ENCODE results near the gene ACTN1.
"Not testable (repeated sequence)": the region's sequence is repeated elsewhere in the genome, so short reads cannot be mapped to it uniquely, and the experiment has no call there.

The ACTN1 gene

DNA sequence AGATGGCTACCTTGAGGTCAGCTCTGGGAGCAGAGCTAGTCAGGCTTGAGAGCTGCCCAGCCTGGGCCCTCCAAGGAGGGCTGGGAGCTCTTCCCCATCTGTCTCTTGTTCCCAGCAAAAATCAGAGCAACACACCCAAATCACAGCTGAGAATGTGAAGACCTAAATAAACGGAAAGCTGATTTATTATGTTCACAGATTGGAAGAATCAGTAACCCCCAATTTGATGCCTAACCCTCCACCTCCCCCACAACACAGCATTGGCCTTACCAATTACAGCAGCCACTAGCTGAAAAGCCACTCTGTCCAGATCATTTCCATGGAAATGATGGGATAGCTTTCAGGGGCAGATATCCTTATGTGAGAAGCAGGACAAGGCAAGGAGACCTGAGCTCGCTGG lies 7.1 kb upstream of the ACTN1 start:
- no peak for DNase-seq

DNA sequence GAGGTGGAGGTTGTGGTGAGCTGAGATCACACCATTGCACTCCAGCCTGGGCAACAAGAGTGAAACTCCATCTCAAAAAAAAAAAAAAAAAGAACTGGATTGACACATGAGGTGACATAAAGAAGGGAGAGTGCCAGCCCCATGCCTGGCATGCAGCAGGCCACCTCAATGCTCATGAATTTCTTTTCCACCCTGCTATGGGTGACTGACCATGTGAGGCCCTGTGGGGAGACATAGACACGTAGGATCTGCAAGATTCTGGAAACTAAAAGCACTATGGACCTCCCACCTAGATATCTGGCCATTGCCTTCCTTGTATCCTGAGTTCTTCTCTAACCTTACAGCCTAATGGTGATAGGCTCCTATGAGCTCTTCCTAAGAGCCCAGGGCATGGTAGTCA lies 5.6 kb upstream of the ACTN1 start:
- no peak for DNase-seq

DNA sequence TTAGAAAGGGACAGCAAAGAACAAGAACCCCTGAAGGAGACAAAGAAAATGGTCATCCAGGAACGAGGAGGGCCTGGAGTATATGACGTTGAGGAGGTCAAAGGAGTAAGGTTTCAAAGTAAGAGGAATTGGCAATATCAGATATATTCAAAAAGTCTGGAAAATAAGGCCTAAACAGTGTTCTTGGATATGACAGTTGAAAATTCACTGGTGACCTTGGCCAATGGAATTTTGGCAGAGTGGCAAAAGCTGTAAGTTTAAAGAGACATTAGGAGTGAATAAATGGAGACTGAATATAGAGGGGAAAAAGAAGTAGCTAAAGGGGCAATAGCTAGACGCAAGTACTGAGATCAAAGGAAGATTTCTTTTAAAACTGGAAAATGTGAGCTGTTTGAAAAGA lies 4.1 kb upstream of the ACTN1 start:
- no peak for DNase-seq

DNA sequence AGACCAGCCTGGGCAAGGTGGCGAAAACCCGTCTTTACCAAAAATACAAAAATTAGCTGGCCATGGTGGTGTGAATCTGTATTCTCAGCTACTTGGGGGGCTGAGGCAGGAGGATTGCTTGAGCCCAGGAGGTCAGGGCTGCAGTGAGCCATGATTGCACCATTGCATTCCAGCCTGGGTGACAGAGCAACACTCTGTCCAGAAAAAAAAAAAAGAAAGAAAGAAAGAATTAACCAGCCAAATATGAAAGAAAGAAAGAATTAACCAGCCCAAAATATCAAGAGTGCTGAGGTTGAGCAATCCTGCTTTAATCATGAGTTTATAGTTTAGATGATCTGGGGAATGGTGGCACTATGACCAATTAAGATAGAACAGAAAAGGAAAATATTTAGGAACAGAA lies 3.5 kb upstream of the ACTN1 start:
- DNase-seq: no peak

DNA sequence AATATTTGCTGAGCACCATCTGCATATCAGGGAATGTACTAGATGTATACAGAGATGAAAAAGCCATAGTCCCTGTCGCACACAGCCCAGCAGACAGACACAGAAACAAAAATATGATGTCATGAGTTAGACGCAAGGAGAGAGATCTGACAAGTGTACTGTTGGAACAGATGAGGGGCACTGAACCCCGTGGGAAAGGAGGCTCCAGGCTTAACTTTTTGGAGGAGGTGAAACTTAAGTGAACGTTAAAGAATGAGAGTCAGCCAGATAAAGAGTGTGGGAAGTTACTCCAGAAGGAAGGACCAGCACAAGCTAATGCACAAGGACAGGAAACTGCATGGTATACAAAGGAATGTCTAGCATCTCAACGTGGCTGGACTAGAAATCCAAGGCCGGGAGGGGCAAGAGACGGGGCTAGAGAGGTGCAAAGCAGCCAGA lies 2.5 kb upstream of the ACTN1 start:
- DNase-seq: no peak

DNA sequence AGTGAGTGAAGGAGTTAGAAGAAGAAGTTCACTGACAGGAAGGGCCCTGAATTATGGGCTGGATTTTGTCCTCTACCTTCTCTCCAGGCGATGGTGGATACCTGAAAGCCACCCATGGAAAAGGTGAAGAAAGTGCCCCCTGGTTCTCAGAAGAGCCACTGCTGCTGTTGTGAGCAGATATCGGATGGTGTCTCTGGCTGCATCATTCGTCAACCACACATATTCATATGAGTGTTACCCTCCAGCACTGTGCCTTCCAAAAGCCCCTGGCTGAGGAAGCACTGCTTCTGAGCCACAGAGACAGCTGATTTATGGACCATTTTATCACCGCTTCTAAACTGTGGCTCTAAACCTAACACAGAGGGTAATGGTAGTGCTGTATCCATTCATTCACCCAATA lies 2.0 kb upstream of the ACTN1 start:
- no peak for DNase-seq

DNA sequence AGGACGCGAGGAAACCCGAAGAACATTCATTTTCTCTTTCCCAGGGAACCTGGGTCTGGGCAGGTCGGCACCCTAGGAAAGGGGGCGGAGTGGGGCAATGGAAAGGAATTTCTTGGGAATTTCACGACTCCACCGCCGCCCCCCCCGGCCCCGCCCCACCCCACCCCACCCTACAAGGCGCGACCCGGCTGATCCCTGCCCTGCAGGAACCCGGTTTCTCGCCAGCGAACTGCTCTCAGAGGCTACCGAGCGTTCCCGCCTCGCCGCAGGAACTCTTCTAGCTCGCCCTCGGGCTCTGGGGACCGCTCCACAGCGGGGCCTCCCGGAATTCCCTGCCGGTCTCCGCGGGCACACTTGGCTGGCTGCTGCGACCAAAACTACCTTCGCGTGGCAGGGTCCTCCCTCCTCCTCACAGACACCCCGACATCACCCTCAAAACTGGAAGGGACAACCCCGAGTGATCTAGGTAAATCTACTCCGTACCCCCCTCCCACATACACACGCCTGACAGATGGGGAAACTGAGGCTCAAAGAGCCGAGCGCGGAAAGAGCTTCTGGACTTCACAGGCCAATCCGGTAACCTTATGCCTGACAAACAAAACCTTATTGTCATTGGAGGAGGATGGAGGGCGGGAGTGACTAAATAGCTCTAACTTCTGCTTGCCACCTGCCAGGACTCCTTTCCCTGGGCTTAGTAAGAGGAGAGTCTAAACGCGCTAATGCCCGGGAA lies 785 bp upstream of the ACTN1 start:
- peak; percentile 73 for DNase-seq

DNA sequence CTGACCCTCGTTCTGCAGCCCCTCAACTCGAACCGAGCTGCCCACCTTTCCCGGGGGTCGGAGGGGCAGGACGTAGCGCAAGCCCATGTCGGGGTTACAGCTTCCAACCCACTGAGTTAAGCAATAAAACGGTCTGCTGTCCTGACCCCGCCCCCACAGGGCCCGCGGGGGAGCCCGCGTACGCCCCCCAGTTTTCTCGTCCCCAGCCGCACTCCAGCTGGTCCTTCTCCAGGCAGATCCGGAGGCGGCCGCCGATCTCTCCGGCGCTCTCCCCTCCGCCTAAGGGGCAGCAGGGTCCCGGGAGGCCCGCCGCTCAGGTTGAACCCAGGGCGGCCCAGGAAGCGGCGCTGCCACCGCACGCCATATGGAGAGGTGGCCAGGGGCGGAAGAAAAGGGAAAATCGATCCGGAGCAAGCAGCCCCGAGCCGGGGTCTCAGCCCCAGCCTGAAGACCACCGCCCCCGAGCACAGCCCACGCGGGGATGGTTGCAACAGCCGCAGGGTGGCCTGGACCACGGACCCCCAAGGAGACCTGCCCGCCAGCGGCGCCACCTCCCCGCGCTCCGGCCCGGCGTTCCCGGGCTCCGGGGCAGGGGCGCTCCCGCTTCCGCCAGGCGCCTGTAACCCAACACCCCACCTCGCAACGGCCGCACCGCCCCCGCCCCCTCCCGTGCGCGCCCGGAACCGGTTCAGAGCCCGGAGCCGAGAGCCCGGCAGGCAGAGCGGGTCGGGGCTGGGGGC lies 760 bp downstream of the ACTN1 start:
- no peak for DNase-seq

DNA sequence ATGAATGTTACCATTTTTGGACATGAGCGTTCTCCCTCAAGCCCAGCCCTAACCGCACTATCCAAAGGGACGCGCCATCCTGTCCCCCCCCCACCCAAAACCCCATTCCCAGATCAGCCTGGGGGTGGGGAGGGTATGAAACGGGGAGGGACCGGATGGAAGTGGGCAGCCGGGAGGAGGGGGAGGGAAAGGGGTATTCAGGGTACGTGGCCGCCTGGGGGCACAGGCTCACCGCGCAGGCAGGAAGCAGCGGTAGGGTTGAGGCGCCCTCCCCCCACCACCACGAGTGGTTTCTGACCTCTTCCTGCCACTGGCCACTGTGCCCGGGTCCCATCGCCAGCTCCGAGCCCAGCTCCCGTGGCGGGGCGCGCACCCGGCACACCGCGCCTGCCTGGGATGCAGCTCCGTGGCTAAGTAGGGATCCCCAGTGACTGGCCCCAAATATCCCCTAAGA lies 1.4 kb downstream of the ACTN1 start:
- peak; percentile 87 for DNase-seq

DNA sequence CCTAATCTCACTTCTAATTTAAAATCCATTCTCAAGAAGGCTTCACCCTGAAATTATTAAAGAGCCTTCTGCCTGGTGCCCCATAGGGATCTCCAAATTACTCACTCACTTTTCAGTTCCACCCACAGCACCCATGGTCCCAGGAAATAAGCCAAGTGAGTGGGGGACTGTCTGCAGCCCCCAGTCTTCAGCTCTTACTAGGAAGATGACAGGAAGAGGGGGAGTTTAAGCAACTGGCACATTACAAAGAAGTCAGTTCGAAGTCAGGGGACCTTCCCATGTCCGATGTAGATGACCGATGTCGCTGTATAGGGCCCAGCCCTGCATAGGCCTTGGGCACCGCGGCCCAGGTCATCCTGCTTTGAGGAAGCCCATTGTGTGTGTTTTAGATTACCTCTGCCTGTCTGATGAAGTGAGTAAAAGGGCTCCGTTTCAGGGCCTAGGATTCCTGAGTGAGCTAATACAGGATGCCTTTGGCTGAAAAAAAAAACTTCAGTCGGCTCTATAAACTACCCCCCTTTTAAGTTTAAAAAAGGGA lies 1.9 kb downstream of the ACTN1 start:
- no peak for DNase-seq

DNA sequence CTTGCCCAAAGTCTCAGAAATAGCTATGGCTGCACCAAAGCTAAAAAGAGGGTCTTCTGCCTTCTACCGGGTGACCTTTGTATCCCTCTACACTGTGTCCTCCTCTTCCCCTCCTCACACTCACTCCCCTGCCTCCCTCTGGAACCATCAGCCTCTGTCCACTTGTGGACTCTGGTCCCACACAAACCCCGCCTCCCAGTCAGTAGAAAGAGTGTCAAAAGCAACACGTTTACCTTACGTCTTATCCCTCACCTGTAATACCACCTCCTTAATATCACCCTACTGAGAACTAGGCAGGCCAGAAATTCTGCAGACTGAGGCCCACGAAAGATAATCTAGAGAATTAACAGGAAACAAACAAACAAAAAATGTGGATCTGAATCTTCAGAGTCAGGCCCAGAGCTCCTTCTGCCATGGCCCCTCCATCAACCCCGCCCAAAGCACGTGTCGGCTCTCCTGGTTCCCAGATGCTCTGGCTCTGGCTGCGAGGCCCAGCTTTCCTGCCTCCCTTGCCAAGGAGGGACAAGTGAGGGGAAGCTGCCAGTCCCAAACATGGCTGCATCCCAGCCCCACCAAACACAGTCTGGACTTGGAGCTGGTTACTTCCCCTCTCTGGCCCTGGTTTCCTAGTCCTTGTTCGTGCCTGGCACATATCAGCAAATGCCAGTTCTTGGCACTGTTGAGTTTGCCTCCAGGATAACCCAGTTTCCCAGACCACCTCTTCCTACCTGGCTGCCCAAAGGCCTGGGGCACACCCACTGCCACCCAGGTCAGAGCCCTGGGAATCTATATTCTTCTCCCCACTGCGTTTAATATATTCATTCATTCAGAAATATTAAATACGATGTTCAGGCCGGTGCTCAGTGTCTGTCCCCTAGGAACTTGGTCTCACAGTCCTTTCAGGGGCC lies 2.7 kb downstream of the ACTN1 start:
- no peak for DNase-seq

DNA sequence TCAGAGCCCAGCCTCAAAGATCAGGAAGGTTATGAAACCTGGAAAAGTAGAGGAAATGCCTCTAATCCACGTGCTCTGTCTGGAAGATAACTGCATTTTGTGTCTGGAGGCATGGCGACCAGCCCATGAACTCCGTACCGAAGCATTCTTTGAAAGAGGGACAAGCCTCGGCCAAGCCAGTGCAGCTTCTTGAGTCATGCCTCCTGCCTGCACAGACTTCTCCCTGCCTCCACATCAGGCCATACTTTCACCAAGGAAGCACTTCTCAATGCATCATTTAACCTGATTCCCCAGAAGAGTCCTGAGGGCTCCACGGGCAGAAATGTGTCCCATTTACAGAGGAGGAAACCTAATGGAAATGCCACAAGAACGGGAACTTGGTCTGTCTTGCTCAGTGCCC lies 3.4 kb downstream of the ACTN1 start:
- no peak for DNase-seq

DNA sequence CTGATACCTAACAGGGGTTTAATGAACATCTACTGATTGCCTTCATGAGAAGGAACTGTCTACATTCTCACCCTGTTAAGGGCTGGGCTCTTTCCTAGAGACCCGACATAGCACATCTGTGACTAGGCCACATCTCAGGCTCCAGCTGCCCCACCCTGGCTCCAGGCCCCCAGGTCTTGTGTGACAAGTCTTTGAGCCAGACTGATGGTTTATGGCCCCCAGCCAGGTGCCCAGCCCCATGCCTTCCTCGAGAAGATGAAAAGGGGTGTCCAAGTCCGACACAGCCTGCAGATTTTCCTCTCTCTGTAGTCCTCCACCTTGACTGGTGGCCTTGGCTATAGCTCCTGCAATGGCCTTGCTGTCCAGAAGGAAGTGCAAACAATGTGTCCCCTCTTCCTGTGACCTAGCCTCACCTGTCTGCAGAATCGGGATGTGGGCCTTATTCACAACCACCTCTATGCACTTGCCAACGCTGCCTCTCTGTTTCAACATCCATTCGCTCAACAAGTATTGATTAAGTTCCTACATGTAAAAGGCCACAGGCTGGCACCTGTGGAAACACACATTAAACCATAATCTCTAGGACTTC lies 4.2 kb downstream of the ACTN1 start:
- DNase-seq: no peak

DNA sequence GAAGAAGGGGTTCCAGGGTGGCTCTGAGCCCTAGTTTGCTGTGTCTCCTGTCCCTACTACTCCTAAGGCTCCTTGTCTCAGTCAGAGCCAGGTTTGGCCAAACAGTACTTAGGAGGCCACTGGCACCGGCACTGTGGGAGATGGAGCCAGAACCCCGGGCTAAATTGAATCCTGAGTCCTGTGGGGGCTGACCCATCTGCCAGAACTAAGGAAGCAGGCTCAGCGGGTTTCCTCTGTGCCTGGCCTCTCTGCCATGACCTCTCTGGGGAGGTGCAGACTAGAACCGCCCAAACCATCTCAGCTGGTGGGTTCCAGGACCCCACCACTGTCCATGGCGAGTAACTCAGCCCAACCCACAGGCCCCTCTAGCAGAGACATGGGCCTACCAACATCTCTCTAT lies 5.5 kb downstream of the ACTN1 start:
- no peak for DNase-seq

DNA sequence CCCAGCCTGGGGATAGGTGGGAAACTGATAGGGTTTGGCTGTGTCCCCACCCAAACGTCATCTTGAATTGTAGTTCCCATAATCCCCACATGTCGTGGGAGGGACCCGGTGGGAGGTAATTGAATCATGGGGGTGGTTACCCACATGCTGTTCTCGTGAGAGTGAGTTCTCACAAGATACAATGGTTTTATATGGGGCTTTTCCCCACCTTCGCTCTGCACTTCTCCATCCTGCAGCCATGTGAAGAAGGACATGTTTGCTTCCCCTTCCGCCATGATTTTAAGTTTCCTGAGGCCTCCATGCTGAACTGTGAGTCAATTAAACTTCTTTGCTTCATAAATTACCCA lies 5.9 kb downstream of the ACTN1 start:
- not testable (repeated sequence) for DNase-seq

DNA sequence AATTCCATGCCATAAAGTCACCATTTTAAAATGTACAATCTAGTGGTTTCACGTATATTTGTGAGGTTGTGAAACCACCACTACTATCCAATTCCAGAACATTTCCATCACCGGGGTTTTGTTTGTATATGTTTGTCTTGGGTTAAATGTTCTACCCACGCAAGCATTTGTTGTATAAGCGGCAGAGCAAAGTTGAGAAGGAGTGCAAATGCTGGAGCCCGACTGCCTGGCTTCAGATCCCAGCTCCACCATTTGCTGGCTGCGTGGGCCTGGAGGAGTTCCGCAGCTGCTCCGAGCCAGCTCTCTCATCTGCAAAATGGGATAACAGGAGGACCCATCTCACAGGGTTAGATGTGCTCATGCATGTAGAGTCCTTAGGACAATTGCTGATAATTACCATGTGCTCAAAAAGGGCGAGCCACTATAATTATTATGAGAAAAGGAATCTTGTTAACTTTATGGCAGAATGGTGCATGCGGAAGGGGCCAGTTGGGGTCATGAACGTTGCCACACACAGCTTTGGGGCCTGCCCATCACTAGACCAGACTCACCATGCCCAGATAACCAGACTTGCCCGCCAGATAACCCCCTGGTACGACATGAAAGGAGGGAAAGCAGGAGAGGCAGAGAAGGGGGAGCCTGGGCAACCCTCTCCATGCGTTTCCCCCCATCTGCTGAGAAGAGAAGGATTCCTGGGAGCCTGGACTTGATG lies 6.4 kb downstream of the ACTN1 start:
- DNase-seq: no peak

DNA sequence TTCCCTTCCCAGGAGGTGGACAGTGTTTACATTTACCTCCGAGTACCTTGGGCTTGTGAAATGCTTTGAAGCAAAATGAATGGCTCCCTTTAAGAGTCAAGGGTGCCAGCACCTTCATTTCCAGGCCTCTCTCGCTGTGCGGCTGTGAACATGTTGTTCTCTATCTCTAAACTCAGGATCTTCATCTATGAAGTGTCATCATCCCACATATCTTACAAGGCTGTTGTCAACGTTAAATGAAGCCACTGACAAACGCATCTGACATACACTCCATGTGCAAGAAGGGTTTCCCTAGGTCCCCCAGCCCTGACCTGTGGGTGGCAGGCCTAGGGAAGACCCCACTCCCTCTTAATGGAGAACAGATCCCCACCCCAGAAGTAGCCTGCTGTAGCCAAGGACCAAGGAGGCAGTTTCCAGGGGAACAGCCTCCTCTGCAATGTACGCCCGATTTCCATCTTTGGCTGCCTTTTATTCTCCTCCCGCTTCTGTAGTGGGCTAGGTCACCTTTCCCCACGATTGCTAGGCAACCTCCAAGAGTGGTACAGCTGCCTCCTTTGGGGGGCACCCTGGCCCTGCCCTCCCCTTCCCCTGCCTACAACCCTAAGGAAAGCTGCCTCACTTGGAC lies 7.6 kb downstream of the ACTN1 start:
- DNase-seq: no peak

DNA sequence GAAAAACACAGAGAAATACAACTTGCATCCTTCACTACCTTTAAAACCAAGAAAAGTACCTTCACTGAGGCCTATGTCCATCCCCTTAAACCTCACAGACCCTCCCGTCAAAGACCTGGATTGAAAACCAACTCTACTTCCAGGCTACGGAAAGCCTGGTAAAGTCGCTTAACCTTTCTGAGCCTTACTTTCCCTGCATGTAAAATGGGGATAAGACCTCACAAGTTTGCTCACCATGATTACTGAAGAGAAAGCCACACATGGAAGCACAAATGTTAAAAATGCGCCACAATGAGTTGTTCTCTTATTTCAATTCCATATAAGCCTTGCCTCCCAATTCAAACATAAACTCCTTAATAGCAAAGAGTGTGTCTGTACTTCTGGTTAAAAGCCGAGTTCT lies 8.4 kb downstream of the ACTN1 start:
- no peak for DNase-seq

DNA sequence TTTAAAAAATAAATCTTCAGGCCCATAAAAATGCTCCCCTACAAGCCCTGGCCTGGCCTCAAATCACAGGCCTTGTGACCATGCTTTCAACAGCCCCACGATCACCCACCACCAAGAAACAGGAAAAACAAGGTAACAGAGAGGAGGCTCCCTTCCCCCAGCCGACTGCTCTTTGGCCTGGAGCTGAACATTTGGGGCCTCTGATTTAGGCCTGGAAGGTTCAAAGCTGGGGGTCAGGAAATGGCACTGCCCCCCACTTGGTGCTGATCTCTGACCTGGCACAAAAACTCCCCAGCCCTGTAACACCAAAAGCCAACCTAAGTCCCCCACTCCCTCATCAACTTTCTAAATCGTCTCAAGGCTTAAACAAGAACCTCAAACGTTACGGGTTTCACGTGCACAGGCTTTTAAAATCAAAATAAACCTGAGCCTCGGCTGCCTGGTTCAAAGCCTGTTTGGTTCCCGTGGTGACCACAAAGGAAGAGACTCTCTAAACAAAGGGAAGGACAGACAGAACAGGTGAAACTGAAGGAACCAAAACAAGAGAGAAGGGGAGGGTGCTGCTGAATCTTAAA lies 9.0 kb downstream of the ACTN1 start:
- no peak for DNase-seq

DNA sequence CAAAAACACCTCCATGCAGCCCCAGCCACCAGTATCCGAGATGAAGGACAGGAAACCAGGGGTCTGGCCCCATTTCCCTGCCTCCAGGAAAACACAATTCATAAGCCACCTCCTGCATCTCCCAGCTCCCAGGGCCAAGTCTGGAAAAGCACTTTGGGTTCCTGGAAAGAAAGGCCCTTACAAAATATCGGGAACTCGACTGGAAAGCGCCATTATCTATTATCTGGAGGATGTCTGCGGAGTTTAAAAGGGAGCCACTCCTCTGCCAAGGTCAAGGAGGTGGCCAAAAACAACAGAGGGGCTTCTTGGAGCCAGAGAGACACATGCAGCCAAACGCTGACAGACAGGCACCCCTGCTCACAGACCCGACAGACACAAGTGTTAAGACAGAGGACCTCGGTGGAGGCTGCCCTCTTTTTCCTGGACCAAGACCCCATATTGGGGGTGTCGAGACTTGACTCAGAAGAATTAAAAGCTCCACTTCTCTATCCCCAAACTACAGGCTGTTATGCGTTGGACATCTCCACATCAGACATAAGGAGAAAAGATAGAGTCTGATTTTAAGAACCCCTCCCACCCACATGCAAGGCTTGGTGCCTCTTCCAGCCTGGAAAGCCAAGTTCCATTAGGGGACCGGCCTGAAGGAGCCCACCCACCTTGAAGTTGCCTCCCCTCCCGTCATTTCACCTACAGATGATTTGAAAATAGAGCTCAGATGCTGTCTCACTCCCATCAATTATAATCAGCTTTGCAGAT lies 9.6 kb downstream of the ACTN1 start:
- DNase-seq: no peak

DNA sequence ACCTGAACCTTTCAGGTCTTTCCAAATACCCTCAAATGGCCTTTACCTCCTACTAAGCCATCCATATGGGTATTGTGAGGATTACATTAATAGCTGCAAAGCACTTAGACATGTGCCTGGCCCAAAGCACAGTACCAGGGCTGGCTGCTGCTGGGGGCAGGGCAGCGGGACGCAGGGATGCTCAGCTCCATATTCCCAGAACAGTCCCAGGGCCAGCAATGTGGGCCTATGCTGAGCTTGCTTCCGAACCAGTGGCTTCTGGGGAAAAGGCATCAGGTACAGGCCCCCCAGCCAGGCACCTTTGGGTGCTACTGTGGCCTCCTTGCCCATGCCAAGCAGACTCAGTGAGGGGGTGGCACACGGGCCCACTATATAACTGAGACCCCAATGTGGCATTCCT lies 10.4 kb downstream of the ACTN1 start:
- DNase-seq: no peak
